ENCODE results near the gene LASP1.

Gene LASP1

GRCh38 chr17:38897671-38898290, 27.9 kb downstream of the LASP1 start:
- Histone ChIP-seq H3K4me1 (peaks cover 0 to 100% (median 75%) of the 10 kb centered on the region in 4 donors), H3K27me3 (no peaks in the 10 kb centered on the region), H3K4me3 (no peak overlapping the region), H3K9me3 (no peaks in the 10 kb centered on the region), H3K27ac (peak overlapping the region; percentile 55 to 77), H3K36me3 (peaks cover 14 to 73% (median 26%) of the 10 kb centered on the region in 3 donors)
- DNase-seq, result no peak
- TF ChIP-seq CTCF (IDR thresholded peaks at IDR 0.05), result no peak
- intact Hi-C loops (cut with DNase I; ENCODE audit: low total_unique reads), result no loop called here

- no peak for TF ChIP-seq CTCF (IDR thresholded peaks at IDR 0.05)
- Histone ChIP-seq H3K27ac (peak overlapping the region; percentile 55 to 77), H3K4me3 (no peak overlapping the region), H3K36me3 (peaks cover 18 to 73% (median 22%) of the 10 kb centered on the region in 3 donors), H3K9me3 (no peaks in the 10 kb centered on the region), H3K4me1 (peaks cover 0 to 100% (median 72%) of the 10 kb centered on the region in 4 donors), H3K27me3 (no peaks in the 10 kb centered on the region)
- no peak for DNase-seq
- intact Hi-C loops (cut with DNase I; ENCODE audit: low total_unique reads), result no loop called here
Measured at GRCh38 chr17:38898291-38898679, 28.4 kb downstream of the LASP1 start.

DNA sequence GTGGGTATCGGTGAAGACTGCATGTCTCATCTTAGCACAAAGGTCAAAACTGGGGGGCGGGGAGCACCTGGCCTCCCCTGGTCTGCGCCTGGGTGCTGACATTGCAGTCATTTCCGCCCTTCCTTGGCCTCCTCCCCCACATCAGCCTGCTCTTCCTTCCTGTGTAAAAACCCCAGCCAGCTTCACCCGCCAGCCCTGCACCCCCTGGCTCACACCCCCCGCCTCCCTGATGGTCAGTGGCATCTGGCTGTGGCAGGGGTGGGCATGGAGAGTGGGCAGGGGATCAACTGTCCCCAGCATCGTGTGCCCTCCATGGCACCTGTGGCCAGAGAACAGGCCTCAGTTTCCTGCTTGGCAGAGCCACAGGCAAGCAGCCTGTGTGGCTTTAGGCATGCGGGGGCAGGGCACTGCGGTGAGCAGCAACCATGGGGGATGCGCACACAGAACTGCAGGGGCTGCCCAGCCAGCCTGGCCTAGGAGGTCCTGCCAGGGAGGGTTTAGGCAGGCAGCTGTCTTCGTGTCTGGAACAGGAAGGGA, 29.0 kb downstream of the LASP1 start:
- DNase-seq, result no peak
- Histone ChIP-seq H3K27ac (peak overlapping the region; percentile 55 to 77), H3K4me1 (peaks cover 0 to 99% (median 66%) of the 10 kb centered on the region in 4 donors), H3K4me3 (no peak overlapping the region), H3K9me3 (no peaks in the 10 kb centered on the region), H3K27me3 (no peaks in the 10 kb centered on the region), H3K36me3 (peaks cover 24 to 73% (median 27%) of the 10 kb centered on the region in 3 donors)
- TF ChIP-seq CTCF (IDR thresholded peaks at IDR 0.05), result no peak
- intact Hi-C loops (cut with DNase I; ENCODE audit: low total_unique reads), result no loop called here

DNA sequence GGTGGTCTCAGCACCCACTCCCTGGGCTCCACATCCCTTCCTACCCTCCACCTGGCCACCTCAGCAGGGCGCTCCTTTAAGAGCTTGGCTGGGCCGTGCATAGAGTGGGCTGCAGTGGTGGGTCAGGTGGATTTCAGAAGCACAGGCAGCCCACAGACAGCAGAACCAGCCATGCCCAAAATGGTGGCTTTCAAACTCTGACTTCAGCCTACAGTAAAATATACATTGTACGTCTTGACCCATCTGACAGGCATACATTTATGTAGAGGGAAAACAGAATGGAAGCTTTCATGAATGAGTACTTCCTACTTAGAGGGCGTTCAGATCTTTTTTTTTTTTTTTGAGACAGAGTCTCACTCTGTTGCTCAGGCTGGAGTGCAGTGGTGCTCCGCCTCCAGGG, 29.6 kb downstream of the LASP1 start:
- peaks cover 28 to 68% (median 31%) of the 10 kb centered on the region in 3 donors for H3K36me3 ChIP-seq

DNA sequence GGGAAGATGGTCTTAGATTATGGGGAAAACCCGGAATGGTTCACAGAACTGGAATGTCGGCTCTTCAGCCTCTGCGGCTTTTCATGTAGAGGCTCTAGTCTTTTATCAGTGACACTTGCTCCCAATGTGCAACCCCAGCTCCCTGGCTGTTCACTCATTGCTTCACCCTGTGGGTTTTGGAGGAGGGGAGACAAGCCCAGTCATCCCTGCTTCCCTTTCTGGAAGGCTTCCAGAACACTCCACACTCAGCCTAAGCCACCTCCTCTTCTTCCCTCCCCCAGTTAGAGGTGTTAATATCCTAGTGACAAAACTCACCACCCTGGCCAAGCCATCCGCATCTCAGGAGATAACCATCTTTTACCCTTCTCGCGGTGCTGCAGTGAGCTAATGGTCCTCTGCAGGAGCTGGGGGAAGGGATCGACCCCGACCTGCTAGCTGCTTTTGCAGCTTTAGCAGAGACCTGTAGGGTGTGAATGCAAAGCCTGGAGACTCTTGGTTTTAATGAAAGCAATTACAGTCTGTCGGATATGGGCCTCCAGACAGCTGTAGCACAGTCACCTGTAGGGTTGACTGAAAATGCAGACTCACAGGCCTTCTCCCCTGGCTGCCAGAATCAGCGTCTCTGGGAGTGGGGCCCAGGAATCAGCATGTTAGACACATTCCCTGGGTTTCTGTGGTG, 31.3 kb downstream of the LASP1 start:
- H3K36me3 ChIP-seq, result peaks cover 35 to 63% (median 40%) of the 10 kb centered on the region in 3 donors
- peak in 1 of 2 donors; percentile 57 for DNase-seq

More for the DNA sequence above, 29.6 kb downstream of the LASP1 start:
- DNase-seq, result no peak
- H3K4me3 ChIP-seq, result no peak overlapping the region
- H3K27me3 ChIP-seq, result no peaks in the 10 kb centered on the region
- intact Hi-C loops (cut with DNase I; ENCODE audit: low total_unique reads), result no loop called here
- peaks cover 0 to 94% (median 62%) of the 10 kb centered on the region in 4 donors for H3K4me1 ChIP-seq
- no peaks in the 10 kb centered on the region for H3K9me3 ChIP-seq
- TF ChIP-seq CTCF (IDR thresholded peaks at IDR 0.05), result no peak
- peak overlapping the region; percentile 55 to 77 for H3K27ac ChIP-seq

More for the DNA sequence above, 31.3 kb downstream of the LASP1 start:
- H3K27ac ChIP-seq, result peak overlapping the region; percentile 67 to 77
- intact Hi-C loops (cut with DNase I; ENCODE audit: low total_unique reads), result no loop called here
- peaks cover 0 to 84% (median 62%) of the 10 kb centered on the region in 4 donors for H3K4me1 ChIP-seq
- no peaks in the 10 kb centered on the region for H3K27me3 ChIP-seq
- no peak for TF ChIP-seq CTCF (IDR thresholded peaks at IDR 0.05)
- H3K4me3 ChIP-seq, result no peak overlapping the region
- no peaks in the 10 kb centered on the region for H3K9me3 ChIP-seq
